BE2C (cell line): Measurements from ENCODE around the gene ITGB2.
"Not testable (repeated sequence)": the region's sequence is repeated elsewhere in the genome, so short reads cannot be mapped to it uniquely, and the experiment has no call there.

Experiments used
- DNase-seq: peaks from one replicate; pipeline ENCODE4 v3.0.0-alpha.2; 2020
- H3K27me3 ChIP-seq: fragments of 250-450 bp; sonication (Bioruptor Pico); 2 replicates; pipeline ENCODE4 v1.5.1; 2020; ENCODE audit warnings: mild to moderate bottlenecking
- H3K36me3 ChIP-seq: fragments of 250-450 bp; sonication (Bioruptor Pico); 2 replicates; pipeline ENCODE4 v1.5.1; 2020; ENCODE audit warnings: mild to moderate bottlenecking
- H3K4me1 ChIP-seq: fragments of 250-450 bp; sonication (Bioruptor Pico); 2 replicates; pipeline ENCODE4 v1.5.1; 2020
- H3K4me3 ChIP-seq: 2 replicates; pipeline ENCODE4 v1.5.1; 2011; ENCODE audit warnings: low read depth, low read length
- H3K9me3 ChIP-seq: fragments of 250-450 bp; sonication (Bioruptor Pico); 2 replicates; pipeline ENCODE4 v1.5.1; 2020
- TF ChIP-seq, protein P1 (sequence below): IDR thresholded peaks from 2 replicates; pipeline ENCODE4 v1.5.1; 2012; ENCODE audit warnings: mild to moderate bottlenecking, low read depth, low read length

ITGB2 gene

DNA sequence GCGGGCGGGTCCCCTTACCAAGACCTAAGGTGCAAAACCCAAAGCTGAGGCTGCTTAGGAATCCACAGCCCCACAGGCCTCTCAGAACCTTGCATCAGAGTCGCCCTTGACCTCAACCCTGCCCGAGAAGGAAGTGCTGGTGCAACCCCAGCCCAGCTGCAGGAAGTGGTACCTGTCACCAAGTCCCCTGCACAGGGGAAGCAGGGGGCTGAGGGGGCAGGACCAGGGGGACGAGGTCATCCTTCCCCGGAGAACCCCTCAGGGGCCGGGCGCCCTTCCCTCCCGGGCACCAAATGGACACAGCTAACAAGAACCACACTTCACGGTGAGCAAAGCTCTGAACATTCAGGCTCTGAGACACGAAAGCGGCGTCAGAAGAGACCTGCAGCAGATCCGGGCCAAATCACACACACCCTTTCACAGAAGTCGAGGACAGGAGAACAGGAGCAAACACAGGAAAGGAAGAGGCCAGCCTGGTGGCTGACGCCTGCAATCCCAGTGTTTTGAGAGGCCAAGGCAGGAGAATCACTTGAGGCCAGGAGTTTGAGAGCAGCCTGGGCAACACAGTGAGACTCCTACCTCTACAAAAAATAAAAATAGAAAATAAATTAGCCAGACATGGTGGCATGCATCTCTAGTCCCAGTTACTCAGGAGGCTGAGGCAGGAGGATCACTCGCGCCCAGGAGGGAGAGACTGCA is 6.4 kb downstream of the ITGB2 start:
- Histone ChIP-seq H3K4me3 (no peak overlapping the region), H3K9me3 (no peaks in the 10 kb centered on the region), H3K4me1 (no peaks in the 10 kb centered on the region), H3K27me3 (peaks cover 16% of the 10 kb centered on the region), H3K36me3 (no peaks in the 10 kb centered on the region)
- no peak for DNase-seq
- TF ChIP-seq, protein P1, sequence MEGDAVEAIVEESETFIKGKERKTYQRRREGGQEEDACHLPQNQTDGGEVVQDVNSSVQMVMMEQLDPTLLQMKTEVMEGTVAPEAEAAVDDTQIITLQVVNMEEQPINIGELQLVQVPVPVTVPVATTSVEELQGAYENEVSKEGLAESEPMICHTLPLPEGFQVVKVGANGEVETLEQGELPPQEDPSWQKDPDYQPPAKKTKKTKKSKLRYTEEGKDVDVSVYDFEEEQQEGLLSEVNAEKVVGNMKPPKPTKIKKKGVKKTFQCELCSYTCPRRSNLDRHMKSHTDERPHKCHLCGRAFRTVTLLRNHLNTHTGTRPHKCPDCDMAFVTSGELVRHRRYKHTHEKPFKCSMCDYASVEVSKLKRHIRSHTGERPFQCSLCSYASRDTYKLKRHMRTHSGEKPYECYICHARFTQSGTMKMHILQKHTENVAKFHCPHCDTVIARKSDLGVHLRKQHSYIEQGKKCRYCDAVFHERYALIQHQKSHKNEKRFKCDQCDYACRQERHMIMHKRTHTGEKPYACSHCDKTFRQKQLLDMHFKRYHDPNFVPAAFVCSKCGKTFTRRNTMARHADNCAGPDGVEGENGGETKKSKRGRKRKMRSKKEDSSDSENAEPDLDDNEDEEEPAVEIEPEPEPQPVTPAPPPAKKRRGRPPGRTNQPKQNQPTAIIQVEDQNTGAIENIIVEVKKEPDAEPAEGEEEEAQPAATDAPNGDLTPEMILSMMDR = no peak

DNA sequence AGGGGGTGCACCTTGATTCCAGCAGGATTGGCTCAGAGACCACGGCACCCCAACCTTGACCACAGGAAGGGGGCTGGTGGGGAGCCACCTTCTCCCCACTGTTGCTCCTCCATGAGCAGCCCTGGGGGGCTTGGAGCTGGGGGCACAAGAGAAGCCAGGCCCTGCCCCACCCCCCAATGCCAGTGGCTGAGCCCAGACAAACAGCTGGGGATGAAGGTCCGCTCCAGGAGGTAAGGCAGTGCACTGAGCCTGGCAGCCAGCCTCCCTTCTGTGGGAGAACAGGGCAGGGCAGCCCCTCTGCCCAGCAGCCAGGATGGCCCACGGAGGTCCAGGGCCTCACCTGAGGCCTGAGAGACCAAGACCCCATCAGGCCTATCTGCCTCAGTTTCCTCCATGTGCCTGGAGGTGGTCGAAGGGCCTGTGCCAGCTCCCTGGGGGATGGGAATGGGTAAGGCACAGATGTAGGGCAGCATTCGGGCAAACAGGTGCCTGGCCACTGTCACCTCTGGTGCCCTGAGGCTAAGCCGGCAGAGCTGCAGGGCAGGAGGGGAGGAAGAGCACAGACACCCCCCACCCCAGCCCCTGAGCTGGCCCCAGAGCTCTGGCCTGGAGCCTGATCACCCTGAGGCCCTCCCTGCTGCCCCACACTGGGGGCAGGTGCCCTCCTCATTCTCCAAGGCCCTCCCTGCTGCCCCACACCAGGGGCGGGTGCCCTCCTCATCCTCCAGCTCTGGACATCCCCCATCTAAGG is 7.1 kb downstream of the ITGB2 start:
- Histone ChIP-seq H3K9me3 (no peaks in the 10 kb centered on the region), H3K4me3 (no peak overlapping the region), H3K36me3 (no peaks in the 10 kb centered on the region), H3K27me3 (peaks cover 11% of the 10 kb centered on the region), H3K4me1 (no peaks in the 10 kb centered on the region)
- DNase-seq = no peak
- TF ChIP-seq, protein P1 = no peak

DNA sequence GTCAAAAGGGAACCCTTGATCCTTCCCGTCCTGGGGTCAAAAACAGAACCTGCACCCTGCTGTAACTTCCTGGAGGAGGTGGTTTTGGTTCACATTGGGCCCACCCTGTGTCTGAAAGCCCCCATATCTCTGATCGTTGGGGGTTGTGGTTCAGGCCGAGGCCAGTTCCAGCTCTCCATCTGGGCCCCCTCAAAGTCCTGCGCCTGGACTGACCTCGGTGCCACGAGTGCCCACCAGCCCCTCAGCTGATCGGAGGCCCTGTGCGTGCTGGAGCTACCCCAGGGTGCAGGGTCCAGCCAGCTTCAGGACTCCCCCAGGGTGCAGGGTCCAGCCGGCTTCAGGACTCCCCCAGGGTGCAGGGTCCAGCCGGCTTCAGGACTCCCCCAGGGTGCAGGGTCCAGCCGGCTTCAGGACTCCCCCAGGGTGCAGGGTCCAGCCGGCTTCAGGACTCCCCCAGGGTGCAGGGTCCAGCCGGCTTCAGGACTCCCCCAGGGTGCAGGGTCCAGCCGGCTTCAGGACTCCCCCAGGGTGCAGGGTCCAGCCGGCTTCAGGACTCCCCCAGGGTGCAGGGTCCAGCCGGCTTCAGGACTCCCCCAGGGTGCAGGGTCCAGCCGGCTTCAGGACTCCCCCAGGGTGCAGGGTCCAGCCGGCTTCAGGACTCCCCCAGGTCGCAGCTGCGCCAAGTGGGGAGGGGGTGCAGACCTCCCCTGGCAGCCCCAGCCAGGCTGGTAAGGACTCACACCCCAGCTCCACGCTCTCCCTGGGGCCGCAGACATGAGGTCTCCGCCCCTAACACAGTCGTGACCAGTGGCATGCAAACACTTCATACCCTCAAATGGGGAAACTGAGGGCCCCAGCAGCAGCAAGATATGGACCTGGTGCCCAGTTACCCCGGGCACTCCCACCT is 7.9 kb downstream of the ITGB2 start:
- not testable (repeated sequence) for H3K4me1 ChIP-seq, H3K4me3 ChIP-seq, DNase-seq, H3K36me3 ChIP-seq, H3K27me3 ChIP-seq, H3K9me3 ChIP-seq

DNA sequence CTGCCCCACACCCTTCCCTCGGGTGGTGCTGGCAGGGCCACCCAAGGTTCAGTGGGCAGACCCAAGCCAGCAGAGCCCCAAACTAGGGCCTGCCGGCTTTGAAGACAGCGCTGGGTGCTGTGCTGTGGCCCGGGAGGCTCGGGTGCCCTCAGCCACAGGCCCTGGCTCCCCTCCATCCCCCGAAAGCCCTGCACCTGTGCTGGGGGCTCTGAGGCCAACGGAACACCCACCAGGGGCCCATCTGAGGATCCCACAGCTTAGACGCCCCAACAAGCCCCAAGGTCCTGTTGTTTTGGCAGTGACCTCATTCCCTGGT is 8.6 kb downstream of the ITGB2 start:
- H3K27me3 ChIP-seq = no peaks in the 10 kb centered on the region
- H3K4me3 ChIP-seq = no peak overlapping the region
- DNase-seq = no peak
- no peaks in the 10 kb centered on the region for H3K9me3 ChIP-seq
- H3K4me1 ChIP-seq = no peaks in the 10 kb centered on the region
- H3K36me3 ChIP-seq = no peaks in the 10 kb centered on the region
- TF ChIP-seq, protein P1 = no peak

DNA sequence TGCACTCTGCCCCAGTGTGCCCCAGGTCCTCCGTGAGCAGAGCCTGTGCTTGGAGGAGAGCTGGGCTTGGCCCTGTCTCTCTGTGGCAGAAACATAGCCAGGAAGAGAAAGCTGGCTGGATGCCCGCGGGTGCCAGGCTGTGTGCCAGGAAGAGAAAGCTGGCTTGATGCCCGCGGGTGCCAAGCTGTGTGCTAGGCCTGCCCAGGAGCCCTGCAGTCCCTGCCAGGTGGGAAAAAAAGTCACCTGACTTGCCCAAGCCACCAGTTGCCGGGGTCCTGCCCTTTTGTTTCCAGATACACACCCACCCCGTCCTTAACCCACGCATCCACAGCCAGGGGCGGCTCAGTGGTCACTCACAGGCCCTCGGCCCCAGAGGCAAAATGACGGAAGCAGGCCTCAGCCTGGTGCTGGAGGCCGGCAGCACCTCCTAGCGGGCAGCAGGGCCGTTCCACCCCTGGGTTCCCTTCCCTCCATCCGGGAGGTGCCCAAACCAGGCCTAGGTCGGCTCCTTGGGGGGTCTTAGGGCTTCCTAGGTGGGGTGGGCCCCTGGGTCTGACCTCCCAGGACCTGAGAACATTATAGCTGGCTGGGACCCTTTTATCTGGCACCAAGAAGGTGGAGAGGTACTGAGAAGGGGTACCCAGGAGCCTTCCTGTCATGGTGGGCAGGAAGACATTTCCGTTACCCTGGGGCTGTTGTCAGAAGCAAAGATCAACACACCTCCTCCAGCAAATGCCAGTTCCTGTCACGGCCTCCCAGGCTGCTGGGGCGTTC is 9.1 kb downstream of the ITGB2 start:
- no peaks in the 10 kb centered on the region for H3K36me3 ChIP-seq
- H3K4me1 ChIP-seq = no peaks in the 10 kb centered on the region
- no peaks in the 10 kb centered on the region for H3K9me3 ChIP-seq
- H3K27me3 ChIP-seq = no peaks in the 10 kb centered on the region
- H3K4me3 ChIP-seq = no peak overlapping the region
- DNase-seq = no peak
- TF ChIP-seq, protein P1 = peak; percentile 45

DNA sequence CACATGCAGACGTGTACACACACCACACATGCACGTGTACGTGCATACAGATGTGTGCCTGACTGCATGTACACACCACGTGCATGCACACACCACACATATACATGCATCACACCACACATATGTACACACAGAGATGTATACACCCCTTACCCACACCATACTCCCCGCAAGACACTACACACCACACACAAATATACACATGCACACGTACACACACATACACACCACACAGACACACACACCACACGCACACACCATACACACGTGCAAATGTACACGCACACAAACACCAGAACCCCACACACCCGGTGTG is 9.7 kb downstream of the ITGB2 start:
- Histone ChIP-seq H3K27me3 (no peaks in the 10 kb centered on the region), H3K4me3 (no peak overlapping the region), H3K4me1 (no peaks in the 10 kb centered on the region), H3K9me3 (no peaks in the 10 kb centered on the region), H3K36me3 (no peaks in the 10 kb centered on the region)
- DNase-seq = no peak
- TF ChIP-seq, protein P1 = no peak
